NCI-H526 treated with DMSO at 0.1 percent for 48 hours (cell line): Measurements from ENCODE around the gene TDRD12.
A peak's percentile ranks its signal among the peaks of the same experiment; 100 is the strongest.

Experiments used
- DNase-seq: peaks from one replicate; lab custom pipeline; 2025; lab: John Stamatoyannopoulos, UW

TDRD12 gene, protein sequence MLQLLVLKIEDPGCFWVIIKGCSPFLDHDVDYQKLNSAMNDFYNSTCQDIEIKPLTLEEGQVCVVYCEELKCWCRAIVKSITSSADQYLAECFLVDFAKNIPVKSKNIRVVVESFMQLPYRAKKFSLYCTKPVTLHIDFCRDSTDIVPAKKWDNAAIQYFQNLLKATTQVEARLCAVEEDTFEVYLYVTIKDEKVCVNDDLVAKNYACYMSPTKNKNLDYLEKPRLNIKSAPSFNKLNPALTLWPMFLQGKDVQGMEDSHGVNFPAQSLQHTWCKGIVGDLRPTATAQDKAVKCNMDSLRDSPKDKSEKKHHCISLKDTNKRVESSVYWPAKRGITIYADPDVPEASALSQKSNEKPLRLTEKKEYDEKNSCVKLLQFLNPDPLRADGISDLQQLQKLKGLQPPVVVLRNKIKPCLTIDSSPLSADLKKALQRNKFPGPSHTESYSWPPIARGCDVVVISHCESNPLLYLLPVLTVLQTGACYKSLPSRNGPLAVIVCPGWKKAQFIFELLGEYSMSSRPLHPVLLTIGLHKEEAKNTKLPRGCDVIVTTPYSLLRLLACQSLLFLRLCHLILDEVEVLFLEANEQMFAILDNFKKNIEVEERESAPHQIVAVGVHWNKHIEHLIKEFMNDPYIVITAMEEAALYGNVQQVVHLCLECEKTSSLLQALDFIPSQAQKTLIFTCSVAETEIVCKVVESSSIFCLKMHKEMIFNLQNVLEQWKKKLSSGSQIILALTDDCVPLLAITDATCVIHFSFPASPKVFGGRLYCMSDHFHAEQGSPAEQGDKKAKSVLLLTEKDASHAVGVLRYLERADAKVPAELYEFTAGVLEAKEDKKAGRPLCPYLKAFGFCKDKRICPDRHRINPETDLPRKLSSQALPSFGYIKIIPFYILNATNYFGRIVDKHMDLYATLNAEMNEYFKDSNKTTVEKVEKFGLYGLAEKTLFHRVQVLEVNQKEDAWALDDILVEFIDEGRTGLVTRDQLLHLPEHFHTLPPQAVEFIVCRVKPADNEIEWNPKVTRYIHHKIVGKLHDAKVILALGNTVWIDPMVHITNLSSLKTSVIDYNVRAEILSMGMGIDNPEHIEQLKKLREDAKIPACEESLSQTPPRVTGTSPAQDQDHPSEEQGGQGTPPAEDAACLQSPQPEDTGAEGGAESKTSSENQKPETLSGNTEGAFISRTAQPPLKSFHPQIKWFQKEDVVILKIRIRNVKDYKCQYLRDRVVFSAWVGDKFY (N-terminal part only)

GRCh38 chr19:32719611-32720059, at the start of gene TDRD12:
Gene TDRD12 (plus strand): TSS chr19:32719767. CDS start chr19:32720073, 306 bp downstream.
- no peak for DNase-seq

DNA sequence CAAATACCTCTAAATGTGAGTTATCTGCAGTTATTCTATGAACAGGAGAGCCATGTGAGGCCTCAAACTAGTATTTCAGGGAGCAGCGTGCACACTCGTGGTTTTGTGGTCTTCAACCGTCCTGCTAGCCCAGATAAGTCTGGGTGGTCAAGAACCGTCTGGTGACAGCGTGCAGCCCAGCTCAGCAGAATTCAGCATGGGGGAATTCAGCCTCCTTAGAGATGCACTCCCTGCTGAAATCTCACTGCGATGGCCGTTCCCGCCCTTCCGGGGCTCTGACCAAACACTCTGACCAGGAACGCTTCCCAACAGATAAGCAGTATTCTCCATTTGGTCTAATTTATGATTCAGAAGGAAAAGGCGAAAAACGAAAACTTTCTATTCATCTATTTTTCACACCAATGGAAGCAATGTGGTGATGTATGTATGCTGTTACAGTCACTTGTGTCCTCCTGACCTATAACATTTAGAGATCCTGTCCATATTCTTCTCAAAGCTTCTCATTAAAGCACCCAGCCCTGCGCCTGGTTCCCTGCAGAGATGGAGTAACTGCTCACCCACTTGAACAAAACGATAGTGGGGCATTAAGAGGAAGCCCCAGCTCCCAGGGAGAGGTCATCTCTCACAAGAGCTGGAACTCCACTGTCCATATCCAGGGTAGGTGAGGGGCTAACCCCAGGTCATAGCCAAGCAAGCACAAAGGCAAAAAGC, 47.5 kb upstream of the TDRD12 start:
- no peak for DNase-seq

GRCh38 chr19:32672841-32673240, 46.7 kb upstream of the TDRD12 start:
- DNase-seq: no peak

DNA sequence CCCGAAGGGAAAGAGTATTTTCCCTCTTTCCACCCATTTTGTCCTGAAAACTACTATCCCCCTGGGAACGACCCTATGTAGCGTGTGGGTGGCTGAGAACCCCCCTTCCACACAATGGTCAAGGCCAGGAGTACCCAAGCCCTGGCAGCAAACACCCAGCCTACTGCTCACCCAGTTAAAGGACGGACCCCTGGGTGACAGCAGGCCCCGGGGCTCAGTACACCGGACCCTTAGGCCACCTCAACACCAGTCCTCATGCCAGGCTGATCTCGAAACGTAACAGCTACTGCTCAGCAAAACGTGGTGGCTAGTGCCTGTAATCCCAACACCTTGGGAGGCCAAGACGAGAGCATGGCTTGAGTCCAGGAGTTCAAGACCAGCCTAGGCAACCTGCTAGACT, 46.0 kb upstream of the TDRD12 start:
- DNase-seq: no peak

- DNase-seq: no peak
Observed at GRCh38 chr19:32674153-32674930, 45.2 kb upstream of the TDRD12 start.

DNA sequence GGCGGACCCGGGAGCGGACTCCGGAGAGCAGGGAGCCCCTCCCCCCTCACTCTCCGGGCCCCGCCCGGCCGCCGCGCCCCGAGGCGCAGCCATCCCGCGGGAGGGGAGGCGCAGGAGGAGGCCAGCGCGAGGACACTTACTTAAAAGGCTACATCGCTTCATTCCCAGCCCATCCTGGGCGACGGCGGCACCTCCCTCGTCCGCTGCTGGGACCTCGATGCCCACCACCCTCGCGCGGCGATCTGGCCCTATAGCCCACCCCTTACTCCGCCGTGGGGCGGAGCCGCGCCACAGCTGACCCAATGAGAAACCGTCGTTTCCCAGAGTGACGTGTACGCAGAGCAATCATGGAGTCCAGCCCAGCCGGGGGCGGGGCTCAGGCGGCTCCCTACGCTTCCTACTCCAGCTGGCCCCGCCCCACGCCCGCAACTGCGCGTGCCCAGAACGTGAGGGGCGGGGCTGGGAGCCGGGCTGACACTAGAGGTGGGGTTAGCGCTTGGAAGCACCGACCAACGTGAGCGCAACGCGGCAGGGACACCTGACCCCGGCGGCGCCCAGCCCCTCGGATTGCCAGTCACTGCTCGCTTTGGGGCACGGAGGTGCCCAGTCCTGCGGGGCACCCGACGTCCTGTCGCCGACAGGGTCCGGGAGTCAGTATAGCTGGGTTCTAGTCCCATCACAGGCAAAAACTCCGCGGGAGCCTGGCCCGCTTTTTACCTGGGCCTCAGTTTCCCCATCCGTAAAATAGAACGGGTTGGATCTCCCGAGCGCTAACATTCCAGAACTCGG, 44.4 kb upstream of the TDRD12 start, which contains the start of gene ANKRD27:
TSS of gene ANKRD27 (minus strand) at position 250 of the 789 bp plus-strand sequence. CDS start 16,165 bp downstream, outside the sequence.
- DNase-seq: peak; percentile 99

DNA sequence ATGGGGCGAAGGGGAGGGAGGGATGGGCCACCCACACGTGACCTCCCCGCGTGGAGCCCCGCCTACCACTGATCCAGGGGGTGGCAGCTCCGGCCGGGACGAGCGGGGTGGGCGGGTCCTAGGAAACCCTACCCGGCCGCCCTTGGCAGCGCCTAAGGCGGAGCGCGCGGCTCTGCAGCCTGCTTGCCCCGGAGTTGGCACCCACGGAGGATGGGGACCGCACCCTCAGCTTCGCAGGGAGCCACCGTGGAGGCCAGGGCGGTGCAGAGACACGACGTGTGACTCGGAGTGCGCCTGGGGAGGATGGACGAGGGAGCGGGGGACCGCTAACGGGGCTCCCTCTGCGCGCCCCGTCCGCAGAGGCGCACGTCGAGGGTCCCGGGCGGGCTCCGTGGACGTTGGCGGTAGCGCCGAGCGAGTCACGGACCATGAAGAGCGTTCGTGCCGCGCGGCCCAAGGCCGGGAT, 43.8 kb upstream of the TDRD12 start, which contains the start of gene RGS9BP:
TSS of gene RGS9BP (plus strand) at position 129 of the 466 bp plus-strand sequence. CDS start 416 bp downstream, outside the sequence.
- DNase-seq: peak; percentile 46

GRCh38 chr19:32676186-32676894, 43.2 kb upstream of the TDRD12 start:
- peak; percentile 30 for DNase-seq

DNA sequence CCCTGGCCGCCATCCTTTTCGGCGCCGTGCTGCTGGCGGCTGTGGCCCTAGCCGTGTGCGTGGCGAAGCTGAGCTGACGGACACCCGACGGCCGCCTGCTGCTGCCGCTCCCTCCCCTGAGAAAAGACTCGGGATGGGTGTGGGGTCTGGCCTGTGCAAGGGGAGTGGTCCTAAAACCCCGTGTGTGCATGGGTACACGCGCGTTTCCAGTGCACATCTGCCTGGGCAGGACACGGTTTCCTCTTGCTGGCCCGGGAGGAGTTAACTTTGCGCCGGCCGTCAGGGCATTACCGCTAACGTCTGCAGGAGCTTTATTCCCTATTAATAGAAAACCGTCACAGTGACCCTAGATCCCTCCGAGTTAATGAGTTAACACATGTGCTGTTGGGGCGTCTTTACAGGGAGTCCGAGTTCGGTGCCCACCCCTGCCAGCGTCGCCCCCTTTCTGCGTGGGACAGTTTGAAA, 42.6 kb upstream of the TDRD12 start:
- no peak for DNase-seq

- no peak for DNase-seq
Observed at GRCh38 chr19:32677657-32678056, 41.9 kb upstream of the TDRD12 start.

- DNase-seq: no peak
Observed at GRCh38 chr19:32680986-32681385, 38.6 kb upstream of the TDRD12 start.

DNA sequence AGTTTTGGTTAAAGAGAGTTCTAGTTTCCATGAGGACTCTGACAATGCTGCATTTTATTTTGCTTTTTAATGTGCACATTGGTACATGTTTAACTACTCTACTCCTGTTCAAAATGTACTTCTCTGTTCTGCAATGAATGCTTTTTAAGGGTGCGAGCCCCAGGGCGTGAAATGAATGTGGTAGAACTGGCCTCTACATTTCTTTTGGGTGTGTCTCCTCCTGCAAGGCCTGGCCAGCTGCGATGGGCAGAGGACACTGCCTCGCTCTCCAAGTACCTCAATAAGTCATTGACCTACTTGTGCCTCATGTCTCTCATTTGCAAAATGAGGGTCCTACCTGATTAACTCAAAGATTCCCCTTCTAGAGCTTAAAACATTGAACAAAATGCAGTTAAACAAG, 37.2 kb upstream of the TDRD12 start:
- DNase-seq: no peak

GRCh38 chr19:32686847-32687475, 32.6 kb upstream of the TDRD12 start:
- no peak for DNase-seq

- DNase-seq: no peak
Observed at GRCh38 chr19:32687681-32688080, 31.9 kb upstream of the TDRD12 start.

- DNase-seq: no peak
Observed at GRCh38 chr19:32688311-32688710, 31.3 kb upstream of the TDRD12 start.

DNA sequence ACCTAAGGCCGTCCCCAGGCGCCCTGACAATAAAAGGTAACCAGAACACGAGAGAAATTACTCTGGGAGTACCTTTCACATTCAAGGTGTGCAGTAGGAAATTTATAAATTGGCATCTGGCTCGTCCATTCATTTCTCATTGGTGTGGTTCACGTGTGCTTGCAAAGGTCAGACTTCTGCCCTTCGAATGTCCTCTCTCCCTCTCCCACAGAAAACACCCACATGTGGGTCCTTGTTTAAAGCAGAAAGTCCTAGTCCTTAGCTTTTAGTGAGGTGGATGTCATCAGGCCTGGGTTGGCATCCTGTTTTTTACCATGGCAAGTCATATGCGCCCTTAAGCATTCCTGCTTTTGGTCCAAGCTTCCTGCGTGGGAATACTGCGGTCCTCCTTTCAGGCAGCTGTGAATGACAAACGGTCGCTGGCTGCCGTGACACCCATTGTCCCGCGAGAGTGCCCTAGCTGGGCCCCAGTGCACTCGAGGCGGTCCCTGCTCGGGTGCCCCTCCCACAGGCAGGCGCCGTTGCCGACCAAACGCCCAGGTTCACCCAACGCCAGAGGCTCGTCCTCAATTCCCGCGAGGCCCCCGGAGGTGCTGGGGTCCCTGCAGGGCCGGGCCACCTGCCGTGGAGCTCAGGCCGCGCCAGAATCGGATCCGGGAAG, 28.1 kb upstream of the TDRD12 start, which contains the start of gene NUDT19:
TSS of gene NUDT19 (plus strand) at position 531 of the 661 bp plus-strand sequence. CDS start 140 bp downstream, outside the sequence.
- peak; percentile 87 for DNase-seq

DNA sequence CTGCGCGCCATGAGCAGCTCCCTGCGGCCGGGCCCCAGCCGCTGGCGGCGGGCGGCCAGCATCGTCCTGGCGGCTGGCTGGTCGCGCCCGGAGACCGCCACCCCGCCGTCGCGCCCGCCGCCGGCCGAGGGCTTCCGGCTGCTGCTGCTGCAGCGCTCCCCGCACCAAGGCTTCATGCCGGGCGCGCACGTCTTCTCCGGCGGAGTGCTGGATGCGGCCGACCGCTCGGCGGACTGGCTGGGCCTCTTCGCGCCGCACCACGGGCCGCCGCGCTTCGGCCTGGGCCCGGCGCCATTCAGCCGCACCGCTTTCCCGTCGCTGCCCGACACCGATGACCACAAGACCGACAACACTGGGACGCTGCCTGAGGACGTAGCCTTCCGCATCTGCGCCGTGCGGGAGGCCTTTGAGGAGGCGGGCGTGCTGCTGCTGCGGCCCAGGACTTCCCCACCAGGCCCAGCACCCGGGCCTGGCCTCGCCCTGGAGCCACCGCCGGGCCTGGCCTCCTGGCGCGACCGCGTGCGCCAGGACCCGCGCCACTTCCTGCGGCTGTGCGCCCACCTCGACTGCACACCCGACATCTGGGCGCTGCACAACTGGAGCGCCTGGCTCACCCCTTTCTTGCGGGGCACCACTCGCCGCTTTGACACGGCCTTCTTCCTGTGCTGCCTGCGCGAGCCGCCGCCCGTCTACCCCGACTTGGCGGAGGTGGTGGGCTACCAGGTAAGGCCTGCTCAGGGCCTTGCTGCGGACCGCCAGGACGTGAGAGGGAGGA, 27.4 kb upstream of the TDRD12 start:
- DNase-seq: peak; percentile 53
